BE2C (cell line): ENCODE results near the gene ZNF503.

ENCODE experiments used
- DNase-seq: peaks from one replicate; pipeline ENCODE4 v3.0.0-alpha.2; 2020
- H3K27me3 ChIP-seq: fragments of 250-450 bp; sonication (Bioruptor Pico); 2 replicates; pipeline ENCODE4 v1.5.1; 2020; ENCODE audit warnings: mild to moderate bottlenecking
- H3K36me3 ChIP-seq: fragments of 250-450 bp; sonication (Bioruptor Pico); 2 replicates; pipeline ENCODE4 v1.5.1; 2020; ENCODE audit warnings: mild to moderate bottlenecking
- H3K4me1 ChIP-seq: fragments of 250-450 bp; sonication (Bioruptor Pico); 2 replicates; pipeline ENCODE4 v1.5.1; 2020
- H3K4me3 ChIP-seq: 2 replicates; pipeline ENCODE4 v1.5.1; 2011; ENCODE audit warnings: low read depth, low read length
- H3K9me3 ChIP-seq: fragments of 250-450 bp; sonication (Bioruptor Pico); 2 replicates; pipeline ENCODE4 v1.5.1; 2020
- TF ChIP-seq, protein P1 (sequence below): IDR thresholded peaks from 2 replicates; pipeline ENCODE4 v1.5.1; 2012; ENCODE audit warnings: mild to moderate bottlenecking, low read depth, low read length

ZNF503 gene

DNA sequence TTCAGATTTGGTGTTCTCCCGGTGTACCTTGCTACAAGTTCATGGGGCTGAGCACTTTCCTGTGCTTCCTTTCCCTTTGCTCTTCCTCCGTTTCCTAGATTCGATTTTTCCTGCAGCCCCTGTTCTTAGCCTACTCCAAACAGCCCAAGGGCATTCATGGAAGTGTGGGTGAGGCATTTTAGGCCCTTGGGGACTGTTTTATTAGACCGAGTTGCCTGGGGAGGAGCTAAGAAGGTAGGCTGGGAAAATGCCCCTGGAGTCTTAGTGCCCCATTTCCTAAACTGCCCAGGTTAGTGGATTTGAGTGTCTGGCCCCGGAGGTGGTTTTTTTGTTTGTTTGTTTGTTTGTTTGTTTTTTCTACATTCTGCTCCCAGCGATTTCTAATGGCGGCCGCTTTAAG is 31.7 kb upstream of the ZNF503 start:
- DNase-seq: no peak
- TF ChIP-seq, protein P1, sequence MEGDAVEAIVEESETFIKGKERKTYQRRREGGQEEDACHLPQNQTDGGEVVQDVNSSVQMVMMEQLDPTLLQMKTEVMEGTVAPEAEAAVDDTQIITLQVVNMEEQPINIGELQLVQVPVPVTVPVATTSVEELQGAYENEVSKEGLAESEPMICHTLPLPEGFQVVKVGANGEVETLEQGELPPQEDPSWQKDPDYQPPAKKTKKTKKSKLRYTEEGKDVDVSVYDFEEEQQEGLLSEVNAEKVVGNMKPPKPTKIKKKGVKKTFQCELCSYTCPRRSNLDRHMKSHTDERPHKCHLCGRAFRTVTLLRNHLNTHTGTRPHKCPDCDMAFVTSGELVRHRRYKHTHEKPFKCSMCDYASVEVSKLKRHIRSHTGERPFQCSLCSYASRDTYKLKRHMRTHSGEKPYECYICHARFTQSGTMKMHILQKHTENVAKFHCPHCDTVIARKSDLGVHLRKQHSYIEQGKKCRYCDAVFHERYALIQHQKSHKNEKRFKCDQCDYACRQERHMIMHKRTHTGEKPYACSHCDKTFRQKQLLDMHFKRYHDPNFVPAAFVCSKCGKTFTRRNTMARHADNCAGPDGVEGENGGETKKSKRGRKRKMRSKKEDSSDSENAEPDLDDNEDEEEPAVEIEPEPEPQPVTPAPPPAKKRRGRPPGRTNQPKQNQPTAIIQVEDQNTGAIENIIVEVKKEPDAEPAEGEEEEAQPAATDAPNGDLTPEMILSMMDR: no peak
- Histone ChIP-seq H3K9me3 (no peaks in the 10 kb centered on the region), H3K4me3 (no peak overlapping the region), H3K36me3 (no peaks in the 10 kb centered on the region), H3K27me3 (no peaks in the 10 kb centered on the region), H3K4me1 (no peaks in the 10 kb centered on the region)

DNA sequence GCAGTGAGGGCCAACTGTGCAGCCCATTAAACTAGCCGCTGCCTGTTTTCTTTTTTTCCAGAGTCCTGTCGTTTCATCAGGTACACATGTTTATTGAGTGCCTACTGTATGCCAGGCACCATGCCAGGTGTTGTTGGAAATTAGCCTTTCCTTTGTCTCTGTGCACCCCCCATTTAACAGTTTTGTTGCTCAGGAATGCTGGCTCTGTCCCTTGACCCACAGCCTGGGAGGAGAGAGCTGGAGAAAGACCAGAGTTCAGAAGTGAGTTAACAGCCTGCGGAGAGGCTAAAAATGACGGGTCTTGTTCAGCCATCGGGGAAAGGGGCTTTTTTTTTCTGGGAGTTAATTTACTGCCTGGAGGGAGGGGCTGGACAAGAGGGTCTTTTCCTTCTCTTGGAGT is 31.2 kb upstream of the ZNF503 start:
- Histone ChIP-seq H3K4me3 (no peak overlapping the region), H3K27me3 (no peaks in the 10 kb centered on the region), H3K4me1 (no peaks in the 10 kb centered on the region), H3K36me3 (no peaks in the 10 kb centered on the region), H3K9me3 (no peaks in the 10 kb centered on the region)
- TF ChIP-seq, protein P1: no peak
- DNase-seq: no peak

DNA sequence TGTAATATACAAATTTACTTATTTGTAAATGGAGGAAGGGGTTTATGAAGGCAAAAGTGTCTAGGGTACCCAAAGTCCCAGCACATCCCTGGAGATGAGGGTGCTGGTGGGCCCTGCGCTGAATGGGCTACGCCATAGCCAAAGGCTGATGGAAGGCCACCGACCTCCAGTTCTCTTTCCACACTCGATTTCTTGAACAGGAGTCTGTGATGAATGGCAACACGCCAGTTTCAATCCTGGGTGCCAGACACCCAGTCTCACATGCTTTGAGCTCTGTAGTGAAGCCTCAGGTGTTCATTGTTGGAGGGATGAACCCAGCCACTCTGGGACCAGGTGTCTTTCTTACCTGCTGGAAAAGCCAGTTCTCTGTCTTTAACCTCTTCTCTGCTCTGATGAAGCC is 30.6 kb upstream of the ZNF503 start:
- peak; percentile 8 for DNase-seq

DNA sequence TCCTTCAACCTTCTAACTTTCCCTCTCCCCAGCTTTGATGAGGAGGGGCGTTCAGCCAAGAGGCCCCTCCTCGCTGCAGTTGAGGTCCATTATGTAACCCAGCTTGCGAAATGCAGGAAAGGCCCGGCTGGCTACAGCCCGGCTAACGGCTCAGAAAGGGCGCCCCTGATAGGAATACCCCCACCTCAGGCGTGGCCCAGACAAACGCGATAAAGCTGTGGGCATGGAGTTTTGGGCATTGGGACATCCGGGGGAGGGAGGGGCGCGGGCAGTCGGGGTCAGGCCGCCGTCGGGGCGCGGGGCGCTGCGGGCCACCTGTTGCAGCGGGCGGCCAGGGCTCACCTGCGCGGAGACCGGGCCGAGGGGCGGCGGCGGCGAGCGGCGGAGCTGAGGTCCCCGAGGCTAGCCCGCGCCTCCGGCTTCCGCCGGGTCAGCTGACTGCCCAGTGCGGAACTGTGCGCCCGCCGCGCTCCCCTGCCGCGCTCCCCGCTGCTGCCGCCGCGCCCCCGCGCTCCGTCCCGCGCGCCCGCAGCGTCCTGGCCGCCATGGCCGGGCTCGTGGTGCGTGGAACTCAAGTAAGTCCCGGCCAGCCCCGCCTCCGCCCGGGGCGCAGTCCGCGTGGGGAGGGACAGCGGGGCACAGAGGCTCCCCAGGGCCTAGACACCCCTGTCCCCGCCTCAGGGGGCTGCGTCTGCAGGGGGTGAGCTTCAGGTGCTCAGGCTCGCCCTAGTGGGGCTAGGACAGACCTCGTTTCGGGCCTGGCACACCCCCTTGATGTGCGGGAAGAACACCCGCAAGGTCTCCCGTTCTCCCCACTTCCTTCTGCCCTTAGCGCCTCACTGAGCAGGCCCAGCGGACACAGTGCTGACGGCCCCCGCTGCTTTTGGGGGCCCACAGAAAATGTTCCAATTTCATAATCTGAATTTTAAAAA is 29.9 kb upstream of the ZNF503 start, which contains the start of gene LRMDA:
LRMDA (plus strand) TSS at position 445 of the 932 bp plus-strand sequence.
- H3K36me3 ChIP-seq: no peaks in the 10 kb centered on the region
- no peaks in the 10 kb centered on the region for H3K27me3 ChIP-seq
- no peak for DNase-seq
- H3K4me1 ChIP-seq: no peaks in the 10 kb centered on the region
- TF ChIP-seq, protein P1: no peak
- no peaks in the 10 kb centered on the region for H3K9me3 ChIP-seq
- H3K4me3 ChIP-seq: no peak within 1 kb of the TSS

More for the DNA sequence above, 30.6 kb upstream of the ZNF503 start:
- H3K4me1 ChIP-seq: no peaks in the 10 kb centered on the region
- TF ChIP-seq, protein P1: no peak
- H3K4me3 ChIP-seq: no peak overlapping the region
- H3K9me3 ChIP-seq: no peaks in the 10 kb centered on the region
- H3K27me3 ChIP-seq: no peaks in the 10 kb centered on the region
- no peaks in the 10 kb centered on the region for H3K36me3 ChIP-seq

DNA sequence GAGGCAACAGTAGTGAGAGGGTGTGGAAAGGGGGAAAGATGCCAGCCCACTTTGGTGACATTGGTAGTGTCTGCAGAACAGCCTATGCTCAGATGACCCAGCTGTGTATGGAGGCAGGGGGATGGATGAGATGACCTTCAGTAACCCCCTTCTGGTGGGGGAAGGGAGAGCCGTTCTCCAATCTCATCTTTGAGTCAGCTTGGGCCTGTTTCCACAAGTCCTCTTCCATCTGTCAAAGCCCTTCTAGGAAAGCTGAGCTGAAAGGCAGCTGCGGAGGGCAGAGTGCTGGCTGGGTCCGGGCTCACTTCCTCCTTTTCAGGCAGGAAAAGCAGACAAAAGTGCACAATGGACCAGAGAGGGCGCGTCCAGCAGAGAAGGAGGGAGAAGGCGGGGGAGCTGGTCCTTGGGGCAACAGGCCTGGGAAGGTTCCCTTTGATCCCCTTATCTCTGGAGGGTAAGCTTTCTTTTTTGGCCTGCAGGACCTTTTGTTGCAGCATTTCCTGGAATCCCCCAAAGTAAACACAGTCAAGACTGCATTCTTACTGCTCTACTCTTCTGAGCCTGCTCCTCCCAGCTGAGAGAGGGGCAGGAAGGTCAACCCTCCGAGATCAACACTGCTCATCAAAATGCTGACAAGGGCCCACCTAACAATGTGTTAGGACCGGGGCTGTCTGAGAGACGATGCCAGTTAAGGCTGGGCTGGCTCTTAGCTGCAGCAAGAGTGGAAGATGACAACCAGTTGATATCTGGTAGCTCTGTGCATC is 28.6 kb upstream of the ZNF503 start:
- no peaks in the 10 kb centered on the region for H3K9me3 ChIP-seq

More for the DNA sequence above, 28.6 kb upstream of the ZNF503 start:
- H3K36me3 ChIP-seq: no peaks in the 10 kb centered on the region
- H3K27me3 ChIP-seq: no peaks in the 10 kb centered on the region
- H3K4me1 ChIP-seq: no peaks in the 10 kb centered on the region
- H3K4me3 ChIP-seq: no peak overlapping the region
- DNase-seq: peak; percentile 30
- TF ChIP-seq, protein P1: no peak
